SK-N-SH treated with all-trans-retinoic acid at 6 μM for 48 hours (cell line): ENCODE results near the gene SYNE1.

Source experiments
- ESRRG ChIP-seq: fragments of 250-450 bp; sonication (Bioruptor Pico); IDR thresholded peaks from 2 replicates; pipeline ENCODE4 v1.6.1; 2021; ENCODE audit warnings: mild to moderate bottlenecking
- ISL1 ChIP-seq: fragments of 250-450 bp; sonication (Bioruptor Pico); IDR thresholded peaks from 2 replicates; pipeline ENCODE4 v2.1.2; 2022; ENCODE audit warnings: mild to moderate bottlenecking, moderate library complexity
- OSR1 ChIP-seq: fragments of 250-450 bp; sonication (Bioruptor Pico); IDR thresholded peaks from 2 replicates; pipeline ENCODE4 v1.8.0; 2022; ENCODE audit warnings: moderate library complexity, mild to moderate bottlenecking, inconsistent platforms
- TOX ChIP-seq: fragments of 250-450 bp; sonication (Bioruptor Pico); IDR thresholded peaks from 2 replicates; pipeline ENCODE4 v1.8.0; 2021; ENCODE audit warnings: mild to moderate bottlenecking, moderate library complexity, borderline replicate concordance
- ZFP3 ChIP-seq: fragments of 250-450 bp; sonication (Bioruptor Pico); IDR thresholded peaks from 2 replicates; pipeline ENCODE4 v1.5.0; 2020; ENCODE audit warnings: mild to moderate bottlenecking, moderate library complexity
- ZFP30 ChIP-seq: fragments of 450-650 bp; formaldehyde crosslinking; IDR thresholded peaks from 2 replicates; pipeline ENCODE4 v1.5.0; 2022; ENCODE audit warnings: mild to moderate bottlenecking, moderate library complexity
- ZNF565 ChIP-seq: fragments of 450-650 bp; formaldehyde crosslinking; conservative IDR thresholded peaks from 2 replicates; pipeline ENCODE4 v1.5.0; 2020; ENCODE audit warnings: low read depth, mild to moderate bottlenecking, moderate library complexity
- ZNF70 ChIP-seq: fragments of 450-650 bp; formaldehyde crosslinking; IDR thresholded peaks from 2 replicates; pipeline ENCODE4 v1.5.0; 2020; ENCODE audit warnings: mild to moderate bottlenecking, moderate library complexity

GRCh38 chr6:152248980-152249379 lies 388.2 kb downstream of the SYNE1 start:
- TF ChIP-seq ZFP3 (CRISPR knock-in tag), result no peak
- no peak for TF ChIP-seq ZNF565 (CRISPR knock-in tag)
- no peak for TF ChIP-seq ISL1 (CRISPR knock-in tag)
- TF ChIP-seq ESRRG (CRISPR knock-in tag), result no peak
- TF ChIP-seq ZNF70 (CRISPR knock-in tag), result no peak
- TF ChIP-seq TOX (CRISPR knock-in tag), result no peak
- TF ChIP-seq ZFP30 (CRISPR knock-in tag), result no peak
- TF ChIP-seq OSR1 (CRISPR knock-in tag), result no peak
